H9 (cell line): Measurements from ENCODE around the gene FAM131C. TPM values are rescaled to one million over a fixed set of nuclear protein-coding genes. Genes with fewer than 3 reads are reported as not detected.

ENCODE experiments used
- DNase-seq: peaks from one replicate; pipeline ENCODE4 v3.0.0-alpha.2; 2017
- H2AFZ ChIP-seq: one replicate; pipeline ENCODE4 v1.6.1; 2013; ENCODE audit warnings: mild to moderate bottlenecking, low read length, control low read depth, moderate library complexity
- H2AK5ac ChIP-seq: 2 replicates; pipeline ENCODE4 v1.6.1; 2013; ENCODE audit warnings: low read length, control low read depth, mixed read lengths; ENCODE audit not compliant: insufficient read length
- H2BK120ac ChIP-seq: one replicate; pipeline ENCODE4 v1.6.1; 2013; ENCODE audit warnings: low read depth, mild to moderate bottlenecking, low read length, control low read depth, inconsistent platforms; ENCODE audit not compliant: poor library complexity, severe bottlenecking
- H2BK12ac ChIP-seq: 2 replicates; pipeline ENCODE4 v1.6.1; 2013; ENCODE audit warnings: low read length, control low read depth, mixed read lengths, low read depth; ENCODE audit not compliant: insufficient read length
- H2BK15ac ChIP-seq: 2 replicates; pipeline ENCODE4 v1.6.1; 2013; ENCODE audit warnings: low read depth, low read length, control low read depth
- H2BK20ac ChIP-seq: one replicate; pipeline ENCODE4 v1.6.1; 2013; ENCODE audit warnings: low read depth, mild to moderate bottlenecking, low read length, control low read depth, inconsistent platforms; ENCODE audit not compliant: poor library complexity, severe bottlenecking
- H2BK5ac ChIP-seq: 2 replicates; pipeline ENCODE4 v1.6.1; 2013; ENCODE audit warnings: low read length, control low read depth, mixed read lengths; ENCODE audit not compliant: insufficient read length
- H3K14ac ChIP-seq: 2 replicates; pipeline ENCODE4 v1.6.1; 2013; ENCODE audit warnings: low read length, control low read depth; ENCODE audit not compliant: insufficient read depth
- H3K18ac ChIP-seq: 2 replicates; pipeline ENCODE4 v1.6.1; 2013; ENCODE audit warnings: low read depth, mild to moderate bottlenecking, mixed read lengths, low read length, control low read depth; ENCODE audit not compliant: insufficient read length
- H3K23ac ChIP-seq: 2 replicates; pipeline ENCODE4 v1.6.1; 2013; ENCODE audit warnings: low read length, control low read depth, mixed read lengths, low read depth; ENCODE audit not compliant: insufficient read length
- H3K23me2 ChIP-seq: 2 replicates; pipeline ENCODE4 v1.6.1; 2013; ENCODE audit warnings: low read depth, mild to moderate bottlenecking, mixed read lengths, low read length, control low read depth; ENCODE audit not compliant: insufficient read length, poor library complexity, severe bottlenecking
- H3K27ac ChIP-seq: 2 replicates; pipeline ENCODE4 v1.5.1; 2013; ENCODE audit warnings: low read length, control low read depth, mixed read lengths, low read depth; ENCODE audit not compliant: insufficient read length
- H3K27me3 ChIP-seq: 2 replicates; pipeline ENCODE4 v1.6.1; 2013; ENCODE audit warnings: low read length, control low read depth, inconsistent platforms; ENCODE audit not compliant: insufficient read depth
- H3K4ac ChIP-seq: 2 replicates; pipeline ENCODE4 v1.6.1; 2013; ENCODE audit warnings: low read depth, mild to moderate bottlenecking, control low read depth, inconsistent platforms, low read length, moderate library complexity
- H3K4me1 ChIP-seq: 2 replicates; pipeline ENCODE4 v1.6.1; 2013; ENCODE audit warnings: low read length, control low read depth, inconsistent platforms; ENCODE audit not compliant: insufficient read depth
- H3K4me2 ChIP-seq: 2 replicates; pipeline ENCODE4 v1.6.1; 2013; ENCODE audit warnings: low read length, control low read depth, mixed read lengths; ENCODE audit not compliant: insufficient read length, insufficient read depth
- H3K56ac ChIP-seq: 2 replicates; pipeline ENCODE4 v1.6.1; 2013; ENCODE audit warnings: low read depth, mild to moderate bottlenecking, mixed read lengths, low read length, control low read depth; ENCODE audit not compliant: insufficient read length
- H3K79me1 ChIP-seq: 2 replicates; pipeline ENCODE4 v1.6.1; 2013; ENCODE audit warnings: low read depth, mild to moderate bottlenecking, moderate library complexity, low read length, control low read depth, inconsistent platforms; ENCODE audit not compliant: insufficient read depth, poor library complexity, severe bottlenecking
- H3K79me2 ChIP-seq: 2 replicates; pipeline ENCODE4 v1.6.1; 2013; ENCODE audit warnings: low read length, control low read depth, inconsistent platforms; ENCODE audit not compliant: insufficient read depth
- H3K9ac ChIP-seq: 2 replicates; pipeline ENCODE4 v1.6.1; 2013; ENCODE audit warnings: low read length, control low read depth, mixed read lengths; ENCODE audit not compliant: insufficient read length; ENCODE audit errors: extremely low read depth
- H3K9me3 ChIP-seq: one replicate; pipeline ENCODE4 v1.6.1; 2013; ENCODE audit warnings: low read depth, low read length, inconsistent platforms; ENCODE audit not compliant: control insufficient read depth
- H3T11ph ChIP-seq: one replicate; pipeline ENCODE4 v1.6.1; 2013; ENCODE audit warnings: mild to moderate bottlenecking, low read length, control low read depth, inconsistent platforms
- H4K20me1 ChIP-seq: one replicate; pipeline ENCODE4 v1.6.1; 2013; ENCODE audit not compliant: control insufficient read depth, insufficient read length, insufficient read depth
- H4K5ac ChIP-seq: 2 replicates; pipeline ENCODE4 v1.6.1; 2013; ENCODE audit warnings: low read depth, mild to moderate bottlenecking, mixed read lengths, low read length, control low read depth; ENCODE audit not compliant: insufficient read length
- H4K8ac ChIP-seq: replicated peaks from 2 replicates; pipeline ENCODE4 v1.6.1; 2013; ENCODE audit warnings: low read length, control low read depth, mixed read lengths, low read depth; ENCODE audit not compliant: insufficient read length
- H4K91ac ChIP-seq: 2 replicates; pipeline ENCODE4 v1.6.1; 2013; ENCODE audit warnings: low read depth, mild to moderate bottlenecking, moderate library complexity, mixed read lengths, low read length, control low read depth; ENCODE audit not compliant: insufficient read length
- H3K27ac Mint-ChIP-seq, 3 experiments: 2 replicates in 2 of 3; 3 replicates in 1 of 3; pipeline ENCODE4 v1.8.0; 2020 to 2021; ENCODE audit warnings: mixed read lengths in 3 of 3, mild to moderate bottlenecking in 1 of 3, moderate library complexity in 1 of 3
- H3K27me3 Mint-ChIP-seq: 2 replicates; pipeline ENCODE4 v1.8.0; 2021; ENCODE audit warnings: low read depth, mild to moderate bottlenecking, moderate library complexity, mixed read lengths
- H3K36me3 Mint-ChIP-seq, 3 experiments: 2 replicates in 2 of 3; 3 replicates in 1 of 3; pipeline ENCODE4 v1.8.0; 2020 to 2021; ENCODE audit warnings: low read depth in 3 of 3, mixed read lengths in 3 of 3; ENCODE audit not compliant: insufficient read depth in 1 of 3
- H3K4me1 Mint-ChIP-seq, 2 experiments: 2 replicates each; pipeline ENCODE4 v1.8.0; 2020; ENCODE audit warnings: mixed read lengths in 2 of 2
- H3K4me3 Mint-ChIP-seq, 2 experiments: 2 replicates in 1 of 2; 3 replicates in 1 of 2; pipeline ENCODE4 v1.8.0; 2020 to 2021; ENCODE audit warnings: mild to moderate bottlenecking in 2 of 2, mixed read lengths in 2 of 2, moderate library complexity in 1 of 2
- H3K9me3 Mint-ChIP-seq, 2 experiments: 2 replicates in 1 of 2; 3 replicates in 1 of 2; pipeline ENCODE4 v1.8.0; 2020; ENCODE audit warnings: mild to moderate bottlenecking in 2 of 2, mixed read lengths in 2 of 2, moderate library complexity in 1 of 2
- WGBS: extraction: QIAGEN DNeasy Blood & Tissue Kit; methylation state at CpG from one replicate; pipeline ENCODE4 v1.1.7; 2013; ENCODE audit warnings: missing lambda C conversion rate, low lambda C conversion rate, mixed read lengths; ENCODE audit not compliant: insufficient read length; ENCODE audit errors: extremely low coverage; 5-methylcytosine and 5-hydroxymethylcytosine counted together
- total RNA-seq: library from RNA; stranded (reverse); gene quantifications from 2 replicates; pipeline ENCODE4 v1.2.1, GENCODE V29; 2021
- TF ChIP-seq, protein P1 (sequence below): fragments of 200-600 bp; sonication (generic); conservative IDR thresholded peaks from 3 replicates; pipeline ENCODE4 v1.8.0; 2021; ENCODE audit warnings: antibody characterized with exemption, mild to moderate bottlenecking

Gene FAM131C
- total RNA-seq, 1 experiment from 2014 or later: 0.61 TPM

GRCh38 chr1:16068356-16069270, 4.8 kb downstream of the FAM131C start:
- TF ChIP-seq, protein P1, sequence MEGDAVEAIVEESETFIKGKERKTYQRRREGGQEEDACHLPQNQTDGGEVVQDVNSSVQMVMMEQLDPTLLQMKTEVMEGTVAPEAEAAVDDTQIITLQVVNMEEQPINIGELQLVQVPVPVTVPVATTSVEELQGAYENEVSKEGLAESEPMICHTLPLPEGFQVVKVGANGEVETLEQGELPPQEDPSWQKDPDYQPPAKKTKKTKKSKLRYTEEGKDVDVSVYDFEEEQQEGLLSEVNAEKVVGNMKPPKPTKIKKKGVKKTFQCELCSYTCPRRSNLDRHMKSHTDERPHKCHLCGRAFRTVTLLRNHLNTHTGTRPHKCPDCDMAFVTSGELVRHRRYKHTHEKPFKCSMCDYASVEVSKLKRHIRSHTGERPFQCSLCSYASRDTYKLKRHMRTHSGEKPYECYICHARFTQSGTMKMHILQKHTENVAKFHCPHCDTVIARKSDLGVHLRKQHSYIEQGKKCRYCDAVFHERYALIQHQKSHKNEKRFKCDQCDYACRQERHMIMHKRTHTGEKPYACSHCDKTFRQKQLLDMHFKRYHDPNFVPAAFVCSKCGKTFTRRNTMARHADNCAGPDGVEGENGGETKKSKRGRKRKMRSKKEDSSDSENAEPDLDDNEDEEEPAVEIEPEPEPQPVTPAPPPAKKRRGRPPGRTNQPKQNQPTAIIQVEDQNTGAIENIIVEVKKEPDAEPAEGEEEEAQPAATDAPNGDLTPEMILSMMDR: no peak
- no peak overlapping the region for H2AFZ ChIP-seq
- Mint-ChIP-seq H3K36me3 (no peaks in the 10 kb centered on the region), H3K27me3 (peaks cover 47% of the 10 kb centered on the region), H3K4me1 (peaks cover 27 to 48% of the 10 kb centered on the region in 2 experiments), H3K9me3 (no peaks in the 10 kb centered on the region), H3K27ac (0 out of 7 replicates have a peak overlapping the region, but pooled peaks of 1 of the 3 experiments have one; percentile 32), H3K4me3 (no peak overlapping the region; a peak in 1 of 5 replicates)
- H2BK120ac ChIP-seq: no peak overlapping the region
- H3K79me2 ChIP-seq: no peaks in the 10 kb centered on the region
- no peaks in the 10 kb centered on the region for H4K20me1 ChIP-seq
- H2BK12ac ChIP-seq: no peak overlapping the region
- H3K27ac ChIP-seq: no peak overlapping the region
- no peaks in the 10 kb centered on the region; the same call in 1 of the 2 replicates for H3K27me3 ChIP-seq
- H4K91ac ChIP-seq: no peak overlapping the region
- no CpG with 5 or more reads among the region's 11 CpGs for WGBS
- H2BK5ac ChIP-seq: no peak overlapping the region
- no peaks in the 10 kb centered on the region for H3K9me3 ChIP-seq
- no peak overlapping the region for H3K56ac ChIP-seq
- no peak overlapping the region for H2BK20ac ChIP-seq
- no peak overlapping the region for H2AK5ac ChIP-seq
- H3K4me2 ChIP-seq: no peak overlapping the region
- no peaks in the 10 kb centered on the region for H3K79me1 ChIP-seq
- no peak overlapping the region for H4K8ac ChIP-seq
- no peak overlapping the region; the same call in 1 of the 2 replicates for H3K14ac ChIP-seq
- peaks cover 3% of the 10 kb centered on the region; the same call in 1 of the 2 replicates for H3K4me1 ChIP-seq
- no peak overlapping the region for H3K9ac ChIP-seq
- no peak overlapping the region for H2BK15ac ChIP-seq
- peaks cover 1% of the 10 kb centered on the region for H3K23me2 ChIP-seq
- no peak overlapping the region for H3K23ac ChIP-seq
- DNase-seq: no peak
- no peak overlapping the region for H4K5ac ChIP-seq
- no peak overlapping the region for H3T11ph ChIP-seq
- H3K4ac ChIP-seq: no peak overlapping the region
- no peak overlapping the region for H3K18ac ChIP-seq
